Stimulated activated CD8-positive, alpha-beta memory T cell treated with anti-CD3 and anti-CD28 coated beads, Interleukin-7, amount 100 ng/mL, for 4 hours (primary cell): ENCODE results near the gene ABCB1.

ENCODE experiments used
- DNase-seq, 2 donors: peaks; one replicate each; pipeline ENCODE4 v3.0.0-alpha.2; 2020; ENCODE audit warnings: low read depth in 2 of 2

Gene ABCB1

GRCh38 chr7:87600130-87601124 lies at the start of gene ABCB1:
Gene ABCB1 (minus strand): TSS chr7:87600884. CDS start chr7:87600184, 700 bp downstream.
- DNase-seq = peak; percentile 19 to 49

GRCh38 chr7:87648316-87648715 lies 47.6 kb upstream of the ABCB1 start:
- no peak for DNase-seq

GRCh38 chr7:87645446-87645845 lies 44.8 kb upstream of the ABCB1 start:
- DNase-seq = no peak

- DNase-seq = no peak
These were observed 35.2 kb upstream of the ABCB1 start for GRCh38 chr7:87635921-87636320.

- peak in 1 of 2 donors; percentile 15 for DNase-seq
These were observed 28.3 kb upstream of the ABCB1 start for GRCh38 chr7:87628780-87629569.

- DNase-seq = no peak
These were observed 26.9 kb upstream of the ABCB1 start for GRCh38 chr7:87627634-87627994.

GRCh38 chr7:87625101-87625500 lies 24.4 kb upstream of the ABCB1 start:
- no peak for DNase-seq

GRCh38 chr7:87624628-87625027 lies 23.9 kb upstream of the ABCB1 start:
- DNase-seq = no peak

- no peak for DNase-seq
These were observed 14.5 kb upstream of the ABCB1 start for GRCh38 chr7:87615197-87615596.

- DNase-seq = no peak
These were observed 9.2 kb upstream of the ABCB1 start for GRCh38 chr7:87609916-87610315.

GRCh38 chr7:87608431-87608830 lies 7.7 kb upstream of the ABCB1 start:
- no peak for DNase-seq

- DNase-seq = no peak
These were observed 3.6 kb upstream of the ABCB1 start for GRCh38 chr7:87604264-87604663.

GRCh38 chr7:87599336-87599735 lies 1.3 kb downstream of the ABCB1 start:
- peak; percentile 21 to 38 for DNase-seq

- DNase-seq = no peak
These were observed 2.3 kb downstream of the ABCB1 start for GRCh38 chr7:87598234-87599009.

- DNase-seq = no peak
These were observed 4.0 kb downstream of the ABCB1 start for GRCh38 chr7:87596696-87597095.

GRCh38 chr7:87596136-87596535 lies 4.5 kb downstream of the ABCB1 start:
- DNase-seq = no peak

GRCh38 chr7:87592300-87592699 lies 8.4 kb downstream of the ABCB1 start:
- no peak for DNase-seq

- no peak for DNase-seq
These were observed 9.5 kb downstream of the ABCB1 start for GRCh38 chr7:87591211-87591610.

GRCh38 chr7:87590578-87590977 lies 10.1 kb downstream of the ABCB1 start:
- DNase-seq = no peak

- DNase-seq = no peak
These were observed 11.1 kb downstream of the ABCB1 start for GRCh38 chr7:87589631-87590030.

GRCh38 chr7:87581723-87582122 lies 19.0 kb downstream of the ABCB1 start:
- no peak for DNase-seq

- no peak for DNase-seq
These were observed 20.0 kb downstream of the ABCB1 start for GRCh38 chr7:87580636-87581035.
